Naive thymus-derived CD4-positive, alpha-beta T cell (primary cell): Measurements from ENCODE around the gene MSRB2. TPM values are rescaled to one million over a fixed set of nuclear protein-coding genes. Genes with fewer than 3 reads are reported as not detected.

Experiments used
- ATAC-seq: fragments of 150-1000 bp; cut with Tn5 transposase; 2 replicates; pipeline ENCODE4 v1.10.0; 2021; ENCODE audit warnings: mild to moderate bottlenecking, moderate library complexity
- CTCF ChIA-PET: fragments of 350-600 bp; sonication (Branson Sonifier 250); formaldehyde crosslinking; loops from one replicate; lab custom pipeline; 2021; ENCODE audit warnings: antibody characterized with exemption; lab: Charles Lee
- POLR2A ChIA-PET: fragments of 350-600 bp; sonication (Branson Sonifier 250); formaldehyde crosslinking; loops from one replicate; lab custom pipeline; 2021; ENCODE audit warnings: antibody characterized with exemption, inconsistent platforms; lab: Charles Lee
- DNase-seq, 9 donors: peaks; one replicate each; pipeline versions ENCODE4 v3.0.0 to v3.0.0-alpha.2; 2020 to 2022; ENCODE audit warnings: mixed read lengths in 1 of 9
- H3K27ac ChIP-seq: one replicate; pipeline ENCODE4 v1.7.0; 2013; ENCODE audit warnings: mild to moderate bottlenecking, low read depth, low read length, moderate library complexity
- H3K27me3 ChIP-seq, 2 donors: one replicate each; pipeline ENCODE4 v1.7.0; 2013; ENCODE audit warnings: low read length in 2 of 2, mild to moderate bottlenecking in 2 of 2, moderate library complexity in 2 of 2; ENCODE audit not compliant: control insufficient read depth in 2 of 2, insufficient read depth in 2 of 2
- H3K36me3 ChIP-seq, 3 experiments: 1 replicate in 2 of 3; 2 replicates in 1 of 3; pipeline ENCODE4 v1.7.0; 2013; ENCODE audit warnings: low read length in 3 of 3, mild to moderate bottlenecking in 3 of 3, moderate library complexity in 1 of 3; ENCODE audit not compliant: insufficient read depth in 3 of 3, control insufficient read depth in 2 of 3
- H3K4me1 ChIP-seq, 2 donors: one replicate each; pipeline ENCODE4 v1.7.0; 2013; ENCODE audit warnings: low read length in 2 of 2, mild to moderate bottlenecking in 2 of 2, moderate library complexity in 1 of 2; ENCODE audit not compliant: control insufficient read depth in 2 of 2, insufficient read depth in 2 of 2
- H3K4me3 ChIP-seq: 2 replicates; pipeline ENCODE4 v1.7.0; 2013; ENCODE audit warnings: mild to moderate bottlenecking, low read length
- H3K9me3 ChIP-seq, 3 experiments: 1 replicate in 2 of 3; 2 replicates in 1 of 3; pipeline ENCODE4 v1.7.0; 2013; ENCODE audit warnings: low read length in 3 of 3; ENCODE audit not compliant: control insufficient read depth in 2 of 3
- H3K27ac Mint-ChIP-seq, 9 donors: one replicate each; pipeline ENCODE4 v1.8.0; 2020 to 2022; ENCODE audit warnings: mixed read lengths in 9 of 9, mild to moderate bottlenecking in 8 of 9, moderate library complexity in 5 of 9, inconsistent platforms in 2 of 9
- H3K27me3 Mint-ChIP-seq, 5 donors: one replicate each; pipeline ENCODE4 v1.8.0; 2021 to 2022; ENCODE audit warnings: mixed read lengths in 5 of 5, mild to moderate bottlenecking in 1 of 5
- H3K36me3 Mint-ChIP-seq, 5 donors: one replicate each; pipeline ENCODE4 v1.8.0; 2020 to 2022; ENCODE audit warnings: mixed read lengths in 5 of 5, mild to moderate bottlenecking in 3 of 5, inconsistent platforms in 1 of 5
- H3K4me1 Mint-ChIP-seq, 7 donors: one replicate each; pipeline ENCODE4 v1.8.0; 2020 to 2022; ENCODE audit warnings: mixed read lengths in 7 of 7, mild to moderate bottlenecking in 3 of 7, inconsistent platforms in 1 of 7
- H3K4me3 Mint-ChIP-seq, 10 donors: one replicate each; pipeline ENCODE4 v1.8.0; 2020 to 2022; ENCODE audit warnings: mild to moderate bottlenecking in 10 of 10, mixed read lengths in 10 of 10, moderate library complexity in 6 of 10, inconsistent platforms in 2 of 10
- H3K9me3 Mint-ChIP-seq, 11 donors: one replicate each; pipeline ENCODE4 v1.8.0; 2020 to 2022; ENCODE audit warnings: mixed read lengths in 11 of 11, mild to moderate bottlenecking in 4 of 11, inconsistent platforms in 1 of 11, moderate library complexity in 1 of 11
- intact Hi-C, 2 donors: fragments of 100-400 bp; cut with micrococcal nuclease; formaldehyde crosslinking; loops; one replicate each; pipeline ENCODE4 v1.15.1; 2023
- polyA plus RNA-seq, 2 donors: library from polyadenylated mRNA; unstranded; fragments of 300-500 nt; fragmentation: Illumina TruSeq; gene quantifications; one replicate each; pipeline ENCODE4 v1.2.3, GENCODE V29; 2021
- total RNA-seq, 6 experiments: library from RNA in 5 of 6; stranded (reverse) in 5 of 6; gene quantifications; 1 replicate in 5 of 6; 2 replicates in 1 of 6; pipeline ENCODE4 v1.2.3 and lab custom pipeline; 2021 to 2026

The MSRB2 gene
- total and polyA plus RNA-seq, 7 experiments from 2014 or later, result 4.7 to 16.9 (median 9.4) TPM

DNA sequence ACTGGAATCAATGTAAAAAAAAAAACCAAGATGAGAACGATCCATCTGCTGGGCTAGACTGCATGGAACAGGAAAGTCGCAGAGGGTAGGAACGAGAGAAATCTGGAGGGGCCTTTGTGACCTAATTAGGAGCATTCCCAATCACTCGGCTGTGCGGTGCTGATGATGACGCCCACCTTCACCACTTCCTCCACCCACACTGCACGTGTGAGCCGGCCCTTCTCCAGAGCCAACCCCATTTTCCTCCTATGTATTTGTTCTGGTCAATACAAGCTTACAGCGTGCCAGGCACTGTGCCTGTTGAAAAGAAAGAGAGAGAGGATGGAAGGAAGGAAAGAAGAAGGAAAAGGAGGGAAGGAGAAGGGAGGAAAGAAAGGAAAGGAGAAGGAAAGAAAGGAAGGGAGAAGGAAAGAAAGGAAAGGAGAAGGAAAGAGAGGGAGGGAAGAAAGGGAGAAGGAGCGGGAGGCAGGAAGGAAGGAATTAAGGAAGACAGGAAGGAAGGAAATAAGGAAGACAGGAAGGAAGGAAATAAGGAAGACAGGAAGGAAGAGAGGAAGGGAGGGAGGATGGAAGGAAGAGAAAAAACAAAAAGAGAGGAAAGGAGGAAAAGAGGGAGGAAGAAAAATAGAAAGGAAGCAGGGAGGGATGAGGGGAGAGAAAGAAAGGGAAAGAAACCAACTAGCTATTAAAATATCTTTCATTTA lies 61.2 kb downstream of the MSRB2 start:
- Histone ChIP-seq H3K36me3 (no peaks in the 10 kb centered on the region), H3K4me1 (no peaks in the 10 kb centered on the region), H3K27me3 (no peaks in the 10 kb centered on the region), H3K9me3 (no peaks in the 10 kb centered on the region), H3K27ac (no peak overlapping the region), H3K4me3 (no peak overlapping the region)
- Mint-ChIP-seq H3K9me3 (peaks cover 0 to 3% (median 0%) of the 10 kb centered on the region in 11 donors), H3K36me3 (no peaks in the 10 kb centered on the region), H3K27ac (no peak overlapping the region), H3K4me1 (peaks cover 0 to 22% (median 0%) of the 10 kb centered on the region in 7 donors), H3K27me3 (peaks cover 16 to 38% (median 34%) of the 10 kb centered on the region in 5 donors), H3K4me3 (no peak overlapping the region)
- ATAC-seq (no peak), DNase-seq (no peak)
- ChIA-PET POLR2A (no interaction called here), CTCF (interaction anchor here (1.5 to 2.4 kb wide), 2 partner anchors 545 to 1163 kb away, joined by 3 to 10 read pairs; no protein-coding TSS in a partner anchor)
- intact Hi-C loops, result no loop called here

DNA sequence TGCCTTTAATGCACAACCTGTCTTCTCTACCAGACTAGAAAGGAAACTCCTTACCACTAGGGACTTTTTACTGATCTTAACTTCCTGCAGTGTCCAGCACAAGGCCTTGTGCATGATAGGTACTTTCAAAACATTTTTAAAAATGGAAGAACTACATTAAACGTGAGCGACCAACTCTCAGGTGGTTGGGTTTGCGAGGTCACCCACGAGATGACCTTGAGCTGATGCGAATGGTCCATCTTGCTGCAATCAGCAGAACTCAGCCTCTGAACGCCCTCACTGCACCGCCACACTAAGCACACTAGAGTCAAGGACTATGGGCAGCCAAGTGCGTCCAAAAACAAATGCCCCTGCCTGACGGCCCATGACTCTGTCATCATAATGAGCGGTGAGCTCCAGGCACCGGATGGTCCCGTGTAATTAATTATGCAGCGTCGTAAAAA lies 61.9 kb downstream of the MSRB2 start:
- H3K27ac ChIP-seq, result no peak overlapping the region
- no peaks in the 10 kb centered on the region for H3K4me1 ChIP-seq
- intact Hi-C loops, result no loop called here
- Mint-ChIP-seq H3K36me3 (no peaks in the 10 kb centered on the region), H3K4me1 (peaks cover 0 to 22% (median 0%) of the 10 kb centered on the region in 7 donors), H3K27ac (no peak overlapping the region), H3K4me3 (no peak overlapping the region), H3K9me3 (peaks cover 0 to 3% (median 0%) of the 10 kb centered on the region in 11 donors), H3K27me3 (peaks cover 16 to 38% (median 34%) of the 10 kb centered on the region in 5 donors)
- ChIA-PET POLR2A (no interaction called here), CTCF (interaction anchor here (1.5 to 2.4 kb wide), 3 partner anchors 136 to 1164 kb away, joined by 3 to 10 read pairs (median 9); no protein-coding TSS in a partner anchor)
- H3K27me3 ChIP-seq, result no peaks in the 10 kb centered on the region
- H3K36me3 ChIP-seq, result no peaks in the 10 kb centered on the region
- DNase-seq (no peak), ATAC-seq (no peak)
- H3K4me3 ChIP-seq, result no peak overlapping the region
- H3K9me3 ChIP-seq, result no peaks in the 10 kb centered on the region

DNA sequence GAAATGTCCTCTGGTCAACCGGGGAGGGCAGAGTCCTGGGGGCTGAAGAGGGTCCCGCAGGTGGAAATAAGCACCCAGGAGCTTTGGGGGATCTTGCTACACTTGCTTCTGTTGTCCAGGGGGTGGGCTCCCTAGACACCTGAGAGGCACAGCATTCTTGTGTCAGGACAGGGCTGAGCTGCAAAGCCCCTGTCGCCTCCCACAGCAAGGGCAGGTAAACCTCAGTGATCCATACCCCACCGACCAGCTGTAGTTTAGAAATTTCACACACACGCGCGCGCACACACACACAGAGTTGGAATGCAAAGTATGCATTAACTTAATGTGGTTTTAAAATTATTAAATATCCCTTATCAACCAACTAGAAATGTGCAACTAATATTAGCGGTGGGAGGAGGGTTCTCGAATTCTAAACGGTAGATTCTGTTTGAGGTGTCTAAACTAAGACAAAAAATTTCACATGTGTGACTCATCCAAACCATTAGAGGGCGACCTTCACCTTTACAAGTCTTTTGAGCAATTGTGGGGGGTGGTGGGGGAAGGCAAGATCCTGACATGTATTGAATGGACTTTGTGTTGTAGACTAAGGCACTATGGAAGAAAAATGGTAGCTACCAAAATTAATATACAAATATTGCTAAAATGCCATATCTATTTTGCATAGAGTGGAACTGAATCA lies 62.5 kb downstream of the MSRB2 start:
- Histone ChIP-seq H3K4me3 (no peak overlapping the region), H3K27ac (no peak overlapping the region), H3K27me3 (no peaks in the 10 kb centered on the region), H3K9me3 (no peaks in the 10 kb centered on the region), H3K36me3 (no peaks in the 10 kb centered on the region), H3K4me1 (no peaks in the 10 kb centered on the region)
- POLR2A ChIA-PET, result no interaction called here
- H3K9me3 Mint-ChIP-seq, result peaks cover 0 to 3% (median 0%) of the 10 kb centered on the region in 11 donors
- peaks cover 16 to 39% (median 34%) of the 10 kb centered on the region in 5 donors for H3K27me3 Mint-ChIP-seq
- H3K36me3 Mint-ChIP-seq, result no peaks in the 10 kb centered on the region
- no peak overlapping the region for H3K27ac Mint-ChIP-seq
- DNase-seq (peak in 3 of 9 donors; percentile 7 to 11 (median 8)), ATAC-seq (peak; percentile 60)
- CTCF ChIA-PET, result interaction anchor here (0.6 to 2.4 kb wide), 10 partner anchors 10 to 1511 kb away, joined by 3 to 10 read pairs (median 3); no protein-coding TSS in a partner anchor
- peak overlapping the region in 1 of 10 donors; percentile 30 for H3K4me3 Mint-ChIP-seq
- peaks cover 0 to 22% (median 0%) of the 10 kb centered on the region in 7 donors for H3K4me1 Mint-ChIP-seq
- intact Hi-C loops, result loop anchor here (1.0 to 2.0 kb wide), 11 partner anchors 61 to 1361 kb away; no protein-coding TSS in a partner anchor

DNA sequence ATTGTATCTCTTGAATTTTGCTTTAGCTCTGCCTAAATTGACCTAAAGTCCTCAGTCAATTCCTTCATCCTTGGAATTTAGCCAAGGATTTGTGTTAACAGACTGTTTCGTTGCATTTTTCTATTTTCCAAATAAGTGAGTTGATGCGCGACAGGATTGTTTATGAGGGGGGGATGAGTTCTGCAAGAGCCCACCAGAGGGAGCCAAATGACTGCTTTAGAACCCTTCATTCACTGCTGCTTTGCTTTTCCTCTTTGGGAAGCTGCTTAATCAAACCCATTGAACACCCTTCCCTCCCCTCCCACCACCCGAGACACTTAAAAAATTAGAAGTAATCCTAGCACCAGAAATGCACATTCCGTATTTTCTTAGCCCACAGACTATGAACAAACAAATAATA lies 63.0 kb downstream of the MSRB2 start:
- no peak overlapping the region for H3K4me3 ChIP-seq
- no peaks in the 10 kb centered on the region for H3K4me1 ChIP-seq
- Mint-ChIP-seq H3K27me3 (peaks cover 16 to 44% (median 34%) of the 10 kb centered on the region in 5 donors), H3K27ac (no peak overlapping the region), H3K9me3 (peaks cover 0 to 3% (median 0%) of the 10 kb centered on the region in 11 donors), H3K4me3 (peak overlapping the region in 2 of 10 donors; percentile 24 to 30), H3K4me1 (peaks cover 0 to 22% (median 0%) of the 10 kb centered on the region in 7 donors), H3K36me3 (no peaks in the 10 kb centered on the region)
- CTCF ChIA-PET, result interaction anchor here (0.6 to 2.4 kb wide), 8 partner anchors 10 to 1510 kb away, joined by 3 to 10 read pairs (median 3); no protein-coding TSS in a partner anchor
- DNase-seq, result peak in 7 of 9 donors; percentile 10 to 37 (median 30)
- H3K36me3 ChIP-seq, result no peaks in the 10 kb centered on the region
- no peaks in the 10 kb centered on the region for H3K27me3 ChIP-seq
- no peaks in the 10 kb centered on the region for H3K9me3 ChIP-seq
- H3K27ac ChIP-seq, result no peak overlapping the region
- POLR2A ChIA-PET, result no interaction called here
- peak; percentile 63 for ATAC-seq
- intact Hi-C loops, result loop anchor here (1.0 to 2.0 kb wide), 11 partner anchors 62 to 1360 kb away; no protein-coding TSS in a partner anchor

GRCh38 chr10:23171232-23171876 lies 76.0 kb downstream of the MSRB2 start:
- ChIA-PET CTCF (no interaction called here), POLR2A (no interaction called here)
- Histone ChIP-seq H3K4me1 (no peaks in the 10 kb centered on the region), H3K27ac (no peak overlapping the region), H3K36me3 (no peaks in the 10 kb centered on the region), H3K27me3 (peaks cover 0 to 4% of the 10 kb centered on the region in 2 donors), H3K4me3 (no peak overlapping the region), H3K9me3 (no peaks in the 10 kb centered on the region)
- ATAC-seq (no peak), DNase-seq (no peak)
- Mint-ChIP-seq H3K36me3 (peaks cover 0 to 4% (median 0%) of the 10 kb centered on the region in 5 donors), H3K4me3 (peak overlapping the region in 3 of 10 donors; percentile 9 to 48 (median 16)), H3K4me1 (peaks cover 5 to 19% (median 17%) of the 10 kb centered on the region in 7 donors), H3K27me3 (peaks cover 50 to 71% (median 65%) of the 10 kb centered on the region in 5 donors), H3K9me3 (peaks cover 0 to 8% (median 0%) of the 10 kb centered on the region in 11 donors), H3K27ac (peak overlapping the region in 1 of 9 donors; percentile 35)
- intact Hi-C loops, result no loop called here
